A549 (cell line): ENCODE results near the gene GRIK2. TPM values are rescaled to one million over a fixed set of nuclear protein-coding genes. Genes with fewer than 3 reads are reported as not detected.

Source experiments
- ATAC-seq, 2 experiments: fragments of 200-7000 bp in 1 of 2; fragments of >200 bp in 1 of 2; cut with Nextera tagmentation in 1 of 2; cut with Tn5 transposase in 1 of 2; 3 replicates each; pipeline versions ENCODE4 v1.8.0 to v1.9.1; 2018 to 2020; ENCODE audit warnings: mild to moderate bottlenecking in 1 of 2, moderate library complexity in 1 of 2
- CTCF ChIA-PET: fragments of 300-600 bp; sonication (Branson Sonifier 250); formaldehyde crosslinking; extraction: SDS; loops from one replicate; lab custom pipeline; 2021; ENCODE audit warnings: antibody characterized with exemption, inconsistent platforms; lab: Yijun Ruan, JAX
- POLR2A ChIA-PET: fragments of 350-600 bp; formaldehyde crosslinking; extraction: SDS; loops from one replicate; lab custom pipeline; 2021; ENCODE audit warnings: antibody characterized with exemption, inconsistent platforms; lab: Yijun Ruan, JAX
- DNase-seq, 2 experiments: peaks; one replicate each; pipeline versions ENCODE4 v3.0.0 to v3.0.0-alpha.2; 2011 to 2016; ENCODE audit warnings: low read depth in 1 of 2, low spot score in 1 of 2
- FAIRE-seq: peaks from 2 replicates; lab custom pipeline; 2011; peaks lifted over from hg19 to GRCh38; lab: Jason Lieb, UNC
- H3K27ac ChIP-seq, 2 experiments: fragments of >200 bp; sonication (Bioruptor Twin); formaldehyde crosslinking; 3 replicates each; pipeline ENCODE4 v1.5.1; 2016 to 2017
- H3K4me1 ChIP-seq: fragments of >200 bp; sonication (Bioruptor Twin); formaldehyde crosslinking; 3 replicates; pipeline ENCODE4 v1.6.1; 2016
- H3K4me2 ChIP-seq: fragments of >200 bp; sonication (Bioruptor Twin); formaldehyde crosslinking; 3 replicates; pipeline ENCODE4 v1.6.1; 2016
- H3K4me3 ChIP-seq: fragments of >200 bp; sonication (Bioruptor Twin); formaldehyde crosslinking; 3 replicates; pipeline ENCODE4 v1.5.1; 2016
- H3K9me3 ChIP-seq: fragments of >200 bp; sonication (Bioruptor Twin); formaldehyde crosslinking; 3 replicates; pipeline ENCODE4 v1.6.1; 2016
- CEBPB ChIP-seq, 2 experiments: fragments of >200 bp in 1 of 2; sonication (Bioruptor Twin) in 1 of 2; formaldehyde crosslinking in 1 of 2; IDR thresholded peaks; 2 replicates each; pipeline ENCODE4 v1.6.1; 2012 to 2016
- CHD4 ChIP-seq: fragments of 200-600 bp; sonication (generic); IDR thresholded peaks from 2 replicates; pipeline ENCODE4 v1.6.1; 2016; ENCODE audit warnings: antibody characterized with exemption, mild to moderate bottlenecking, borderline replicate concordance
- FOSL2 ChIP-seq, 2 experiments: fragments of 450-650 bp in 1 of 2; fragments of >200 bp in 1 of 2; sonication (Bioruptor Twin) in 1 of 2; formaldehyde crosslinking; IDR thresholded peaks; 2 replicates each; pipeline versions ENCODE4 v1.5.0 to v1.6.1; 2016 to 2020; ENCODE audit warnings: mild to moderate bottlenecking in 1 of 2, moderate library complexity in 1 of 2
- GATA3 ChIP-seq: IDR thresholded peaks from 2 replicates; pipeline ENCODE4 v1.6.1; 2012; ENCODE audit warnings: borderline replicate concordance
- HDAC2 ChIP-seq: fragments of 200-600 bp; sonication (generic); IDR thresholded peaks from 2 replicates; pipeline ENCODE4 v1.6.1; 2016
- HOXB13 ChIP-seq: fragments of 250-450 bp; sonication (Bioruptor Pico); IDR thresholded peaks from 2 replicates; pipeline ENCODE4 v1.5.0; 2020; ENCODE audit warnings: low read depth, mild to moderate bottlenecking, moderate library complexity
- JUNB ChIP-seq: fragments of >200 bp; sonication (Bioruptor Twin); formaldehyde crosslinking; IDR thresholded peaks from 2 replicates; pipeline ENCODE4 v1.6.1; 2016
- KDM1A ChIP-seq: fragments of 200-600 bp; sonication (generic); IDR thresholded peaks from 2 replicates; pipeline ENCODE4 v1.6.1; 2016; ENCODE audit warnings: low read depth, mild to moderate bottlenecking
- MAZ ChIP-seq: fragments of 150-350 bp; IDR thresholded peaks from 2 replicates; pipeline ENCODE4 v1.6.1; 2014; ENCODE audit warnings: antibody characterized with exemption, low read depth, low read length, borderline replicate concordance
- MYC ChIP-seq: IDR thresholded peaks from 2 replicates; pipeline ENCODE4 v1.6.1; 2012; ENCODE audit warnings: mild to moderate bottlenecking, inconsistent platforms, low read length, improper control_type of control experiment, borderline replicate concordance
- PBX3 ChIP-seq: IDR thresholded peaks from 2 replicates; pipeline ENCODE4 v1.6.1; 2012
- PHF8 ChIP-seq: fragments of 200-600 bp; sonication (generic); IDR thresholded peaks from 2 replicates; pipeline ENCODE4 v1.6.1; 2016; ENCODE audit warnings: low read depth, mild to moderate bottlenecking, antibody characterized with exemption, moderate library complexity, borderline replicate concordance
- POLR2AphosphoS2 ChIP-seq: conservative IDR thresholded peaks from 2 replicates; pipeline ENCODE4 v1.6.1; 2012; ENCODE audit warnings: low read length, improper control_type of control experiment, inconsistent platforms
- RNF2 ChIP-seq: fragments of 200-600 bp; sonication (generic); IDR thresholded peaks from 2 replicates; pipeline ENCODE4 v1.6.1; 2016; ENCODE audit warnings: low read depth, mild to moderate bottlenecking, antibody characterized with exemption, moderate library complexity, borderline replicate concordance
- ZFP36 ChIP-seq: fragments of 450-650 bp; IDR thresholded peaks from 2 replicates; pipeline ENCODE4 v1.6.1; 2014; ENCODE audit warnings: borderline replicate concordance; ENCODE audit not compliant: partially characterized antibody
- ZNF302 ChIP-seq: fragments of 250-450 bp; sonication (Bioruptor Pico); IDR thresholded peaks from 2 replicates; pipeline ENCODE4 v1.9.0; 2021; ENCODE audit warnings: inconsistent platforms, mild to moderate bottlenecking, moderate library complexity
- ZSCAN20 ChIP-seq: fragments of 250-450 bp; sonication (Bioruptor Pico); IDR thresholded peaks from 2 replicates; pipeline ENCODE4 v1.8.0; 2022; ENCODE audit warnings: mild to moderate bottlenecking, moderate library complexity
- WGBS: methylation state at CpG from one replicate; pipeline ENCODE4 v1.1.6; 2017; ENCODE audit errors: missing lambda C conversion rate; 5-methylcytosine and 5-hydroxymethylcytosine counted together
- polyA plus RNA-seq, 4 experiments: library from polyadenylated mRNA; depleted of rRNA in 3 of 4; stranded (reverse); fragments of >200 nt; fragmentation: RNase III in 1 of 4; extraction: RNeasy Plus Mini Kit Qiagen cat#74134 plus additional on column Dnase treatment in 1 of 4; gene quantifications; 2 replicates in 3 of 4; 3 replicates in 1 of 4; pipeline ENCODE4 v1.2.3, GENCODE V29; 2011 to 2017
- TF ChIP-seq, protein P1 (sequence below): IDR thresholded peaks from 2 replicates; pipeline ENCODE4 v1.6.1; 2012; ENCODE audit warnings: low read depth, borderline replicate concordance
- TF ChIP-seq, protein P2 (sequence below): fragments of 250-450 bp; sonication (Bioruptor Pico); IDR thresholded peaks from 2 replicates; pipeline ENCODE4 v1.5.0; 2021; ENCODE audit warnings: mild to moderate bottlenecking, moderate library complexity, borderline replicate concordance

The GRIK2 gene
- polyA plus RNA-seq, 2 of the 4 experiments (the other 2 are of a cell fraction), result 0.56 to 0.65 TPM

DNA sequence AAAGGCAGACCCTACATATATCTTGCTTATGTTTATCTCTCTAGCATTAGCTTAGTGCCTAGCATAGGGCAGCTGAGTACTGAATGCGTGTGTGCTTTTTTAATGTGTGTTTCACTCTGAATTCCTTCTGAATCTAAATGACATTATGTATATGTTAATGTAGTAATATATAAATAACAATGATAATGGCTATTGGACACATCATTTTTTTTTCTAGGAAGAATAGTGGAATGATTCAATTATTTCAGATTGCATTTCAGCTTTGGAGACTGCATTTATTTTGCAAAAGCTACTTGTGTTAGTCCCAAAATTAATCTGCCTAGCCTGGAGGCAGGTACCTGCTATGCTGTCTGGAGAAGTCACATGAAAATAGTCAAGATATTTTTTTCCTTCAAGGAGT lies 371.8 kb downstream of the GRIK2 start (continued):
- TF ChIP-seq, protein P1, sequence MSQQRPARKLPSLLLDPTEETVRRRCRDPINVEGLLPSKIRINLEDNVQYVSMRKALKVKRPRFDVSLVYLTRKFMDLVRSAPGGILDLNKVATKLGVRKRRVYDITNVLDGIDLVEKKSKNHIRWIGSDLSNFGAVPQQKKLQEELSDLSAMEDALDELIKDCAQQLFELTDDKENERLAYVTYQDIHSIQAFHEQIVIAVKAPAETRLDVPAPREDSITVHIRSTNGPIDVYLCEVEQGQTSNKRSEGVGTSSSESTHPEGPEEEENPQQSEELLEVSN, result no peak
- TF ChIP-seq CEBPB (IDR thresholded peaks at IDR 0.05) (no peak), PBX3 (no peak)

- Histone ChIP-seq H3K4me1 (no peaks in the 10 kb centered on the region), H3K4me3 (no peak overlapping the region), H3K9me3 (no peaks in the 10 kb centered on the region), H3K27ac (no peak overlapping the region), H3K4me2 (no peak overlapping the region)
- TF ChIP-seq CHD4, result no peak
- TF ChIP-seq KDM1A, result no peak
- TF ChIP-seq HOXB13 (CRISPR knock-in tag), result no peak
- TF ChIP-seq ZSCAN20 (CRISPR knock-in tag), result no peak
- no peak for TF ChIP-seq ZFP36
- no peak for TF ChIP-seq JUNB
- no peak for TF ChIP-seq HDAC2
- TF ChIP-seq MAZ, result no peak
- TF ChIP-seq PHF8, result no peak
- TF ChIP-seq ZNF302, result no peak
- no peak for TF ChIP-seq FOSL2 (IDR thresholded peaks at IDR 0.05)
- TF ChIP-seq FOSL2 (CRISPR knock-in tag; IDR thresholded peaks at IDR 0.05), result no peak
- no peak for TF ChIP-seq POLR2AphosphoS2
- TF ChIP-seq, protein P2, sequence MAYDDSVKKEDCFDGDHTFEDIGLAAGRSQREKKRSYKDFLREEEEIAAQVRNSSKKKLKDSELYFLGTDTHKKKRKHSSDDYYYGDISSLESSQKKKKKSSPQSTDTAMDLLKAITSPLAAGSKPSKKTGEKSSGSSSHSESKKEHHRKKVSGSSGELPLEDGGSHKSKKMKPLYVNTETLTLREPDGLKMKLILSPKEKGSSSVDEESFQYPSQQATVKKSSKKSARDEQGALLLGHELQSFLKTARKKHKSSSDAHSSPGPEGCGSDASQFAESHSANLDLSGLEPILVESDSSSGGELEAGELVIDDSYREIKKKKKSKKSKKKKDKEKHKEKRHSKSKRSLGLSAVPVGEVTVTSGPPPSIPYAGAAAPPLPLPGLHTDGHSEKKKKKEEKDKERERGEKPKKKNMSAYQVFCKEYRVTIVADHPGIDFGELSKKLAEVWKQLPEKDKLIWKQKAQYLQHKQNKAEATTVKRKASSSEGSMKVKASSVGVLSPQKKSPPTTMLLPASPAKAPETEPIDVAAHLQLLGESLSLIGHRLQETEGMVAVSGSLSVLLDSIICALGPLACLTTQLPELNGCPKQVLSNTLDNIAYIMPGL (CRISPR knock-in tag), result no peak
- TF ChIP-seq GATA3, result no peak
- no peak for TF ChIP-seq MYC
- 48% methylated on average over 3 of the region's 3 CpGs for WGBS
- ATAC-seq (no peak), DNase-seq (no peak), FAIRE-seq (no peak)
- CTCF ChIA-PET, result no interaction called here
- POLR2A ChIA-PET, result no interaction called here
Observed at GRCh38 chr6:101770116-101770515, 376.6 kb downstream of the GRIK2 start.

GRCh38 chr6:101776919-101777350 lies 383.4 kb downstream of the GRIK2 start:
- ChIA-PET CTCF (no interaction called here), POLR2A (no interaction called here)
- DNase-seq (no peak), ATAC-seq (no peak), FAIRE-seq (no peak)
- Histone ChIP-seq H3K4me3 (no peak overlapping the region), H3K4me2 (no peak overlapping the region), H3K27ac (no peak overlapping the region), H3K4me1 (no peaks in the 10 kb centered on the region), H3K9me3 (no peaks in the 10 kb centered on the region)
- TF ChIP-seq PHF8 (no peak), MAZ (no peak), RNF2 (no peak)
- 63% methylated on average over 7 of the region's 7 CpGs for WGBS
